HG02759 (cell line): ENCODE results near the gene CREB5.
A peak's percentile ranks its signal among the peaks of the same experiment; 100 is the strongest.
"Not testable (repeated sequence)": the region's sequence is repeated elsewhere in the genome, so short reads cannot be mapped to it uniquely, and the experiment has no call there.

Experiments
- ATAC-seq: cut with Tn5 transposase; IDR thresholded peaks from one replicate; pipeline ENCODE4 v1.9.1; 2021; ENCODE audit warnings: mild to moderate bottlenecking, moderate library complexity; ENCODE audit not compliant: unreplicated experiment

Gene CREB5

GRCh38 chr7:28539289-28539981 is 127.1 kb downstream of the CREB5 start:
- ATAC-seq, result peak; percentile 99

GRCh38 chr7:28542410-28542809 is 130.1 kb downstream of the CREB5 start:
- ATAC-seq, result no peak

- no peak for ATAC-seq
These were observed 132.3 kb downstream of the CREB5 start for GRCh38 chr7:28544453-28545117.

- no peak for ATAC-seq
These were observed 133.7 kb downstream of the CREB5 start for GRCh38 chr7:28546067-28546466.

- ATAC-seq, result no peak
These were observed 134.8 kb downstream of the CREB5 start for GRCh38 chr7:28547115-28547514.

GRCh38 chr7:28548416-28548815 is 136.1 kb downstream of the CREB5 start:
- ATAC-seq, result no peak

- ATAC-seq, result no peak
These were observed 137.7 kb downstream of the CREB5 start for GRCh38 chr7:28549998-28550397.

- no peak for ATAC-seq
These were observed 138.4 kb downstream of the CREB5 start for GRCh38 chr7:28550580-28551186.

- no peak for ATAC-seq
These were observed 139.0 kb downstream of the CREB5 start for GRCh38 chr7:28551331-28551730.

GRCh38 chr7:28551766-28552165 is 139.4 kb downstream of the CREB5 start:
- ATAC-seq, result not testable (repeated sequence)

- no peak for ATAC-seq
These were observed 142.6 kb downstream of the CREB5 start for GRCh38 chr7:28554802-28555471.

GRCh38 chr7:28556025-28556424 is 143.7 kb downstream of the CREB5 start:
- no peak for ATAC-seq

- no peak for ATAC-seq
These were observed 144.4 kb downstream of the CREB5 start for GRCh38 chr7:28556671-28557070.

- ATAC-seq, result no peak
These were observed 145.9 kb downstream of the CREB5 start for GRCh38 chr7:28558236-28558635.

GRCh38 chr7:28560767-28561166 is 148.4 kb downstream of the CREB5 start:
- ATAC-seq, result no peak

GRCh38 chr7:28564033-28564432 is 151.7 kb downstream of the CREB5 start:
- ATAC-seq, result no peak

GRCh38 chr7:28564755-28565374 is 152.5 kb downstream of the CREB5 start:
- ATAC-seq, result no peak

- no peak for ATAC-seq
These were observed 153.7 kb downstream of the CREB5 start for GRCh38 chr7:28565980-28566379.

GRCh38 chr7:28570113-28570969 is 158.0 kb downstream of the CREB5 start:
- peak; percentile 94 for ATAC-seq

- no peak for ATAC-seq
These were observed 158.6 kb downstream of the CREB5 start for GRCh38 chr7:28570970-28571288.
